Nucleus accumbens (tissue), 56 donors: ENCODE results near the gene RRAS.

ENCODE experiments used
- DNase-seq, 56 donors: peaks; one replicate each; lab custom pipeline; 2025; lab: John Stamatoyannopoulos, UW

RRAS gene

DNA sequence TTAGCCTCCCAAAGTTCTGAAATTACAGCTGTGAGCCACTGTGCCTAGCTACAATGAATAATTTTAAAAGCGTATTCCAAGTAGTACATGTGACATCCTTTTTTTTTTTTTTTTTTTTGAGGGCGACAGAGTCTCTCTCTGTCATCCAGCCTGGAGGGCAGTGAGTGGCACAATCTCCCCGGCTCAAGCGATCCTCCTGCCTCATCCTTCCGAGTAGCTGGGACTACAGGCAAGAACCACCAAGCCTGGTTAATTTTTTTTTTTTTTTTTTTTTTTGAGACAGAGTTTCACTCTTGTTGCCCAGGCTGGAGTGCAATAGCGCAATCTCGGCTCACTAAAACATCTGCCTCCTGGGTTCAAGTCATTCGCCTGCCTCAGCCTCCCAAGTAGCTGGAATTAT, 52.7 kb downstream of the RRAS start:
- DNase-seq, result no peak
